ENCODE data around the gene CHURC1.

GRCh38 chr14:64914237-64915028 lies at the start of gene CHURC1:
- no peak for TF ChIP-seq CTCF (IDR thresholded peaks at IDR 0.05)
- TF ChIP-seq POLR2A (IDR thresholded peaks at IDR 0.05) = no peak

Measured in testis (tissue), 2 donors.